ENCODE measurements around the gene ETV1.

ETV1 gene

GRCh38 chr7:13990319-13990983 is 985 bp upstream of the ETV1 start:
- no peaks in the 10 kb centered on the region for H3K36me3 ChIP-seq (replicated peaks; ENCODE audit: insufficient read depth, low read length)
- no peaks in the 10 kb centered on the region for H3K79me2 ChIP-seq (ENCODE audit: low read length)
- no peaks in the 10 kb centered on the region for H3K4me1 ChIP-seq (ENCODE audit: low read length)
- peak overlapping the region; percentile 84 for H2AFZ ChIP-seq (ENCODE audit: low read length)
- peak overlapping the region; percentile 75 for H3K9ac ChIP-seq (ENCODE audit: low read length)
- peak; percentile 54 for DNase-seq
- no peaks in the 10 kb centered on the region for H3K9me3 ChIP-seq (replicated peaks; ENCODE audit: insufficient read depth, low read length)
- no peak for TF ChIP-seq CTCF (IDR thresholded peaks at IDR 0.05; ENCODE audit: low read length)
- TF ChIP-seq EZH2phosphoT487 (IDR thresholded peaks at IDR 0.05; ENCODE audit: low read length): no peak
- no peak for TF ChIP-seq EZH2 (optimal IDR thresholded peaks at IDR 0.05; ENCODE audit: low read depth, low read length)
- H4K20me1 ChIP-seq (ENCODE audit: insufficient read depth, low read length): no peaks in the 10 kb centered on the region
- H3K9me2 ChIP-seq (replicated peaks; ENCODE audit: insufficient read depth, low read length): no peaks in the 10 kb centered on the region
- H3K4me2 ChIP-seq (ENCODE audit: low read depth, low read length): peak overlapping the region; percentile 80
- H3K4me3 ChIP-seq (ENCODE audit: low read length): peak overlapping the region; percentile 76
- H3K27me3 ChIP-seq (replicated peaks; ENCODE audit: insufficient read depth, low read length): 0 out of 2 replicates have a peak, but pooled peaks cover 4% of the 10 kb centered on the region
- peaks cover 12% of the 10 kb centered on the region for H3F3A ChIP-seq (ENCODE audit: insufficient read depth, low read length)
- peak overlapping the region; percentile 80 for H3K27ac ChIP-seq (ENCODE audit: low read length)

- H3K9me2 ChIP-seq (replicated peaks; ENCODE audit: insufficient read depth, low read length): no peaks in the 10 kb centered on the region
- peaks cover 12% of the 10 kb centered on the region for H3F3A ChIP-seq (ENCODE audit: insufficient read depth, low read length)
- H3K27ac ChIP-seq (ENCODE audit: low read length): peak overlapping the region; percentile 80; the same call in 1 of the 2 replicates
- peak overlapping the region; percentile 76 for H3K4me3 ChIP-seq (ENCODE audit: low read length)
- H3K27me3 ChIP-seq (replicated peaks; ENCODE audit: insufficient read depth, low read length): 0 out of 2 replicates have a peak, but pooled peaks cover 4% of the 10 kb centered on the region
- no peaks in the 10 kb centered on the region for H3K4me1 ChIP-seq (ENCODE audit: low read length)
- no peaks in the 10 kb centered on the region for H3K36me3 ChIP-seq (replicated peaks; ENCODE audit: insufficient read depth, low read length)
- peak overlapping the region; percentile 84 for H2AFZ ChIP-seq (ENCODE audit: low read length)
- DNase-seq: no peak
- no peaks in the 10 kb centered on the region for H3K79me2 ChIP-seq (ENCODE audit: low read length)
- no peaks in the 10 kb centered on the region for H4K20me1 ChIP-seq (ENCODE audit: insufficient read depth, low read length)
- H3K9ac ChIP-seq (ENCODE audit: low read length): peak overlapping the region; percentile 75
- no peaks in the 10 kb centered on the region for H3K9me3 ChIP-seq (replicated peaks; ENCODE audit: insufficient read depth, low read length)
- no peak for TF ChIP-seq EZH2phosphoT487 (IDR thresholded peaks at IDR 0.05; ENCODE audit: low read length)
- no peak for TF ChIP-seq CTCF (IDR thresholded peaks at IDR 0.05; ENCODE audit: low read length)
- TF ChIP-seq EZH2 (optimal IDR thresholded peaks at IDR 0.05; ENCODE audit: low read depth, low read length): no peak
- H3K4me2 ChIP-seq (ENCODE audit: low read depth, low read length): peak overlapping the region; percentile 80
These were observed 461 bp upstream of the ETV1 start for GRCh38 chr7:13989949-13990305.

GRCh38 chr7:13988731-13989125 is 738 bp downstream of the ETV1 start:
- Histone ChIP-seq H3K27ac (ENCODE audit: low read length) (no peak overlapping the region), H3K9me2 (replicated peaks; ENCODE audit: insufficient read depth, low read length) (no peaks in the 10 kb centered on the region), H3K4me3 (ENCODE audit: low read length) (peak overlapping the region; percentile 76), H3K9me3 (replicated peaks; ENCODE audit: insufficient read depth, low read length) (no peaks in the 10 kb centered on the region), H4K20me1 (ENCODE audit: insufficient read depth, low read length) (no peaks in the 10 kb centered on the region), H3K36me3 (replicated peaks; ENCODE audit: insufficient read depth, low read length) (no peaks in the 10 kb centered on the region), H3K4me1 (ENCODE audit: low read length) (no peaks in the 10 kb centered on the region), H2AFZ (ENCODE audit: low read length) (peak overlapping the region; percentile 84; the same call in 1 of the 2 replicates), H3K4me2 (ENCODE audit: low read depth, low read length) (peak overlapping the region; percentile 80), H3K9ac (ENCODE audit: low read length) (peak overlapping the region; percentile 24; the same call in 1 of the 2 replicates), H3K27me3 (replicated peaks; ENCODE audit: insufficient read depth, low read length) (0 out of 2 replicates have a peak, but pooled peaks cover 4% of the 10 kb centered on the region), H3K79me2 (ENCODE audit: low read length) (no peaks in the 10 kb centered on the region), H3F3A (ENCODE audit: insufficient read depth, low read length) (peaks cover 12% of the 10 kb centered on the region)
- no peak for DNase-seq
- TF ChIP-seq EZH2 (optimal IDR thresholded peaks at IDR 0.05; ENCODE audit: low read depth, low read length) (no peak), EZH2phosphoT487 (IDR thresholded peaks at IDR 0.05; ENCODE audit: low read length) (no peak), CTCF (IDR thresholded peaks at IDR 0.05; ENCODE audit: low read length) (no peak)

Data from MM.1S (cell line).